Measurements from ENCODE around the gene ORC3. TPM values are rescaled to one million over a fixed set of nuclear protein-coding genes. Genes with fewer than 3 reads are reported as not detected.

Gene ORC3
- total RNA-seq, 2 donors from 2014 or later = 48.3 to 62.4 TPM

GRCh38 chr6:87655824-87656223 lies 65.9 kb downstream of the ORC3 start:
- Mint-ChIP-seq H3K27ac (no peak overlapping the region), H3K4me1 (peaks cover 14% of the 10 kb centered on the region), H3K36me3 (ENCODE audit: low read depth) (peaks cover 58% of the 10 kb centered on the region), H3K9me3 (no peaks in the 10 kb centered on the region), H3K27me3 (ENCODE audit: insufficient read depth) (no peaks in the 10 kb centered on the region), H3K4me3 (no peak overlapping the region)
- no peaks in the 10 kb centered on the region for H3K27me3 ChIP-seq (ENCODE audit: control insufficient read depth, insufficient read depth, low read length, poor library complexity, severe bottlenecking)
- H3K9ac ChIP-seq (ENCODE audit: extremely low read depth, low read length, poor library complexity, severe bottlenecking) = no peak overlapping the region
- peaks cover 63% of the 10 kb centered on the region for H3K36me3 ChIP-seq (ENCODE audit: control insufficient read depth, insufficient read depth, low read length)
- H3K27ac ChIP-seq (ENCODE audit: low read depth, low read length) = no peak overlapping the region
- H3K4me3 ChIP-seq (ENCODE audit: low read length) = no peak overlapping the region
- no peak for TF ChIP-seq CTCF (conservative IDR thresholded peaks at IDR 0.05)
- no peak for DNase-seq
- H3K4me1 ChIP-seq (ENCODE audit: control insufficient read depth, insufficient read depth, low read length) = peaks cover 2% of the 10 kb centered on the region
- peaks cover 4% of the 10 kb centered on the region for H3K9me3 ChIP-seq (ENCODE audit: control insufficient read depth, low read length)

- Histone ChIP-seq H3K36me3 (ENCODE audit: control insufficient read depth, insufficient read depth, low read length) (peaks cover 63% of the 10 kb centered on the region), H3K4me1 (ENCODE audit: control insufficient read depth, insufficient read depth, low read length) (peaks cover 2% of the 10 kb centered on the region), H3K4me3 (ENCODE audit: low read length) (no peak overlapping the region), H3K27me3 (ENCODE audit: control insufficient read depth, insufficient read depth, low read length, poor library complexity, severe bottlenecking) (no peaks in the 10 kb centered on the region), H3K9ac (ENCODE audit: extremely low read depth, low read length, poor library complexity, severe bottlenecking) (no peak overlapping the region), H3K27ac (ENCODE audit: low read depth, low read length) (no peak overlapping the region), H3K9me3 (ENCODE audit: control insufficient read depth, low read length) (peaks cover 4% of the 10 kb centered on the region)
- no peak for DNase-seq
- peaks cover 14% of the 10 kb centered on the region for H3K4me1 Mint-ChIP-seq
- no peaks in the 10 kb centered on the region for H3K27me3 Mint-ChIP-seq (ENCODE audit: insufficient read depth)
- no peak overlapping the region for H3K27ac Mint-ChIP-seq
- H3K36me3 Mint-ChIP-seq (ENCODE audit: low read depth) = peaks cover 67% of the 10 kb centered on the region
- TF ChIP-seq CTCF (conservative IDR thresholded peaks at IDR 0.05) = no peak
- no peak overlapping the region for H3K4me3 Mint-ChIP-seq
- H3K9me3 Mint-ChIP-seq = no peaks in the 10 kb centered on the region
These were observed 66.9 kb downstream of the ORC3 start for GRCh38 chr6:87656857-87657256.

GRCh38 chr6:87658516-87658915 lies 68.6 kb downstream of the ORC3 start:
- no peak overlapping the region for H3K4me3 Mint-ChIP-seq
- H3K36me3 Mint-ChIP-seq (ENCODE audit: low read depth) = peaks cover 69% of the 10 kb centered on the region
- H3K9ac ChIP-seq (ENCODE audit: extremely low read depth, low read length, poor library complexity, severe bottlenecking) = no peak overlapping the region
- peaks cover 7% of the 10 kb centered on the region for H3K4me1 Mint-ChIP-seq
- peaks cover 2% of the 10 kb centered on the region for H3K4me1 ChIP-seq (ENCODE audit: control insufficient read depth, insufficient read depth, low read length)
- DNase-seq = no peak
- H3K27me3 Mint-ChIP-seq (ENCODE audit: insufficient read depth) = no peaks in the 10 kb centered on the region
- H3K27ac Mint-ChIP-seq = no peak overlapping the region
- no peak for TF ChIP-seq CTCF (conservative IDR thresholded peaks at IDR 0.05)
- H3K9me3 ChIP-seq (ENCODE audit: control insufficient read depth, low read length) = peaks cover 4% of the 10 kb centered on the region
- no peaks in the 10 kb centered on the region for H3K9me3 Mint-ChIP-seq
- H3K27ac ChIP-seq (ENCODE audit: low read depth, low read length) = no peak overlapping the region
- no peak overlapping the region for H3K4me3 ChIP-seq (ENCODE audit: low read length)
- H3K27me3 ChIP-seq (ENCODE audit: control insufficient read depth, insufficient read depth, low read length, poor library complexity, severe bottlenecking) = no peaks in the 10 kb centered on the region
- H3K36me3 ChIP-seq (ENCODE audit: control insufficient read depth, insufficient read depth, low read length) = peaks cover 66% of the 10 kb centered on the region
